Activated CD4-positive, alpha-beta T cell treated with anti-CD3 and anti-CD28 coated beads, Interleukin-2, Interleukin-4, amounts not matched to agents 100 ng/mL and 50 ng/mL, durations not matched to agents 16 hours and 8 hours (primary cell): Measurements from ENCODE around the gene ATP5F1E.
"Not testable (repeated sequence)": the region's sequence is repeated elsewhere in the genome, so short reads cannot be mapped to it uniquely, and the experiment has no call there.

ENCODE experiments used
- DNase-seq: peaks from one replicate; pipeline ENCODE4 v3.0.0-alpha.2; 2020; ENCODE audit warnings: low spot score

The ATP5F1E gene

DNA sequence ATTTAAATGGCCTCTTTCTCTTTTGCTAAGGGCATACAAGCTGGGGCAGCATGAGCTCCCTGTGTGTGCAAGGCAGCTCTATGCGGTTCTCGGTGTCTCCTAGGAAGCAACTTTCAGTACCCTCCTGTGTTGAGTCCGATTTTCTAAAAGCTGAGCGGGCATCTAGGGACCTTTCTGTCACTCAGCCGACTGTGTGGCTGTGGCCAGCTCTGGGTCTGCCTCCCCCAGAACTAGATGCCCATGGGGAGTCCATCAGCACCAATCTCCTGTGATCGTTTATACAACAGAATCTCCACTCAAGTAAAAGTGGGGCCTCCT, 43.6 kb downstream of the ATP5F1E start:
- DNase-seq = no peak

- DNase-seq = no peak
These were observed 44.2 kb downstream of the ATP5F1E start for GRCh38 chr20:58987790-58988564.

- peak; percentile 37 for DNase-seq
These were observed 45.1 kb downstream of the ATP5F1E start for GRCh38 chr20:58986968-58987517.

DNA sequence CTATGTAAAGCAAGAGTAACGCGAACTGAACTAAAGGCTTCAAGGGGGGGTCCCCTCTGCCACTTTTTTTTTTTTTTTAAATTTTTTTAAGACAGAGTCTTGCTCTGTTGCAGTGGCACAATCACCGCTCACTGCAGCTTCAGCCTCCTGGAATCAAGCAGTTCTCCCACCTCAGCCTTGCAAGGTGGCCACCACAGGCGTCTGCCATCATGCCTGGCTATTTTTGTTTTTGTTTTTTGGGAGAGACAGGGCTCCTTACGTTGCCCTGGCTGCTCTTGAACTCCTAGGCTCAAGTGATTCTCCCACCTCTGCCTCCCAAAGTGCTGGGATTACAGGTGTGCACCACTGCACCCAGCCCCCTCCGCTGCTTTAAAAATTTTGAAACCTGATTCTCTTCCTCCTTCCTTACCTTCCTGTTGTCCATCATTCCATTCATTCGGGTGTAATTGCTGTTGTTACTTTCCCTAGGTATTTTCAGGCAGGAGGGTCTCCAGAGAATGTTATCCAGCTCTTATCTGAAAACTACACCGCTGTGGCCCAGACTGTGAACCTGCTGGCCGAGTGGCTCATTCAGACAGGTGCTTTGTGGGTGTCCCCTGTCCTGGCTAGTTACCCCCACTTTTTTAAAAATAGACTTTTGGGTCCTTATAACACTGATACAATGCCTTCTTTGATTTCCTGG, 45.7 kb downstream of the ATP5F1E start:
- no peak for DNase-seq

DNA sequence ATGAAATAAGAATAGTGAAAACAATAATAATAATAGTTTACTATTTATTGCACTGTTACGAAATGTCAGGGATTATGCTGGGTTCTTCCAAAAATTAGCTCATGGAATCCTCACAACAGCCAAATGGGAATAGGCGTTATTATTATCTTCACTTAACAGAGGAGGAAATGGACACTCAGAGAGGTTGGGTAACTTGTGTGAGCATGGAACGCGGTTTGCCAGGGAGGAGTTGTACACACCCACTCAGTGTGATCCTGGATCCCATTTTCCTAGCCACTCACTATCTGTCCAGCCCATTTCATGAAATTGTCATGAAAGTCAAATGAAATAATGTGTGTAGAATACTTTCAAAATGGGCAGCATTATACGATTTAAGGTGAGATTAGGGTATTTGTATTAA, 46.5 kb downstream of the ATP5F1E start:
- DNase-seq = no peak

GRCh38 chr20:58984691-58985090, 47.4 kb downstream of the ATP5F1E start:
- DNase-seq = no peak

- not testable (repeated sequence) for DNase-seq
These were observed 49.0 kb downstream of the ATP5F1E start for GRCh38 chr20:58983115-58983468.

DNA sequence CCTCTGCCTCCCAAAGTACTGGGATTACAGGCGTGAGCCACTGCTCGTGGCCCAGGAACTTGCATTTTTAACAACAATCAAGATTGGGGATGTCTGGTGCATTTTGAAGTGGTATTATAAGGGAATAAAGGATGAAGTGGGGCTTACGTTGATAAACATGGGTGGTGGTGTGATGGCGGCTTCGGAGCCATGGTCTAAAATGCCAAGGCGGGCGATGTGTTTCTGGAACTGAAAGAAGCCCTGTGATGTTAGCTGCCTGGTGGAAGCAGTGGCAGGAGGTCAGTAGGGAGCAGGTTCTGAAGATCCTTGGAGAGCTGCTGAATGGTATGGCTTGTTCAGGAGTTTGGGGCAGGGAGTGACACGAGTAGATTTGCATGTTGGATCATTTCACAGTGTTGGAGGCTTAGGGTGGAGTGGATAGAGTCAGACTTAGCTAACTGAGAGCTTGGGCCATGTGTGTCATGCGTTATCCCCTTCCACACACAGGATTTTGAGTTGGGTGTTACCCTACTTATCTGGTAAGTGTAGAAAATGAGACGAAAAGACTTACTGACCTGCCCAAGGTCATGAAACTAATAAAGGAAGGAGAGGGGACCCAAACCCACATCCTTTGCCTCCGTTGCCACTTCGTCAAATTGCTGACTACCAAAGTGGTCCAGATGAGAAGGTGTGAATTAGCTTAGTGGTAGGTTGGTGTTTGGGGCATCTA, 49.6 kb downstream of the ATP5F1E start:
- peak; percentile 49 for DNase-seq

DNA sequence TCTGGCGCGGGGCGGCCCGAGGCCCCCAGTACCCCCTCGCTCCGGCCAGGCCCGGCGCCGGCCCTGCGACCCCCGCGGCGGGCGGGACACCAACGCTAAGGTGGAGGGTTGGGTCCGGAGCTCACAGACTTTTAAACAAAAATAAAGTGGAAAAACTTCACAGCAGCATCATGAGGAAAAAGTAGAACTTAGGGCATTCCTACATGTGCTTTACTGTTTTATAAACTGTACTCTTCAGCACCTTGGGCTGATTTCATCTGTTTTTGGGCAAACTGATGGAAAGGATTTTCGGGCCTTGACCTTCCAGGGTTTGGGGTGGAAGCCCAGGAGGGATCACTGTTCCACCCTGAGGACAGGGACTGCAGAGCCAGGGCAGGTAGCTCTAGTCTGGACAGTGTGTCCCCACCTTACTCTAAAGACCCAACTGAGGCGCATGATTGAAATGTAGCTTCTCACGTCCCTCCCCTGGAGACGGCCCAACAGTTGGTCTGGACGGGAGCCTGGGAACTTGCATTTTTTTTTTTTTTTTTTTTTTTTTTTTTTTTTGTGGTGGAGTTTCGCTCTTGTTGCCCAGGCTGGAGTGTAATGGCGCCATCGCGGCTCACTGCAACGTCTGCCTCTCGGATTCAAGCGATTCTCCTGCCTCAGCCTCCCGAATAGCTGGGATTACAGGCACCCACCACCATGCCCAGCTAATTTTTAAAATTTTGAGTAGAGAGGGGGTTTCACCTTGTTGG, 50.3 kb downstream of the ATP5F1E start:
- DNase-seq = no peak

DNA sequence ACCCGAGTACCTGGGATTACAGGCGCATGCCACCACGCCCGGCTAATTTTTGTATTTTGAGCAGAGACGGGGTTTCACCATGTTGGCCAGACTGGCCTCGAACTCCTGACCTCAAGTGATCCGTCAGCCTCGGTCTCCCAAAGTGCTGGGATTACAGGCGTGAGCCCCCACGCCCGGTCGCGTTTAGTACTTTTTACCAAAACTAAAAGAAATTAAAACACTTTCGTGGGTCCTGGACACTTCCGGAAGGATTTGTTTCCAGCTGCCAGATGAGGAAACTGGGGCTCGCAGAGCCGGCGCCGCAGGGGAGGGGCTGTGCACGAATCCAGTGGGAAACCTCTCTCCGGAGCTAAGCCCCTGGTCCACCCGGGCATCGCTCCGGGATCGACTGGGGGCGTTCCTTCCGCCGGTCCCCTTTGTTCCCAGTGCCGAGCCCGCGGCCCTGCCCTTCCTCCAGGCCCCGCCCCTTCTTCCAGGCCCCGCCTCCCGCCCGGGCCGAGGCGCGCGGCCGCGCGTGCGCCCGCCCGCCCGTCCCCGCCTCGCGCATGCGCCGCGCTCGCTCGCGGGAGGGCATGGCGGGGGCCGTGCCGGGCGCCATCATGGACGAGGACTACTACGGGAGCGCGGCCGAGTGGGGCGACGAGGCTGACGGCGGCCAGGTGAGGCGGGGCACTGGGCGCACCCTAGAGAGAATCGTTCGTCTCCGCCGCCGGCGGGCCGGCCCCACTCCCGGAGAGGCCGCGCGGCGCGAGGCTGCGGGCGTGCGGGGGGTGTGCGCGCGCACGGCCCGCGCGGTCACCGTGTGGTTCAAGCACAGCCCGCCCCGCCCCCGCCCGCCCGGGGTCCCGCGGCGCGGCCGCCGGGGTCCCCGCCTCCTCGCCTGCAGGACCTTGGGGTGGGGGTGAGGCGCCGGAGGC, 51.2 kb downstream of the ATP5F1E start, which contains the start of gene NELFCD:
TSS of gene NELFCD (plus strand) at position 546 of the 917 bp plus-strand sequence. CDS start at position 600, 54 bp downstream.
- peak; percentile 91 for DNase-seq

DNA sequence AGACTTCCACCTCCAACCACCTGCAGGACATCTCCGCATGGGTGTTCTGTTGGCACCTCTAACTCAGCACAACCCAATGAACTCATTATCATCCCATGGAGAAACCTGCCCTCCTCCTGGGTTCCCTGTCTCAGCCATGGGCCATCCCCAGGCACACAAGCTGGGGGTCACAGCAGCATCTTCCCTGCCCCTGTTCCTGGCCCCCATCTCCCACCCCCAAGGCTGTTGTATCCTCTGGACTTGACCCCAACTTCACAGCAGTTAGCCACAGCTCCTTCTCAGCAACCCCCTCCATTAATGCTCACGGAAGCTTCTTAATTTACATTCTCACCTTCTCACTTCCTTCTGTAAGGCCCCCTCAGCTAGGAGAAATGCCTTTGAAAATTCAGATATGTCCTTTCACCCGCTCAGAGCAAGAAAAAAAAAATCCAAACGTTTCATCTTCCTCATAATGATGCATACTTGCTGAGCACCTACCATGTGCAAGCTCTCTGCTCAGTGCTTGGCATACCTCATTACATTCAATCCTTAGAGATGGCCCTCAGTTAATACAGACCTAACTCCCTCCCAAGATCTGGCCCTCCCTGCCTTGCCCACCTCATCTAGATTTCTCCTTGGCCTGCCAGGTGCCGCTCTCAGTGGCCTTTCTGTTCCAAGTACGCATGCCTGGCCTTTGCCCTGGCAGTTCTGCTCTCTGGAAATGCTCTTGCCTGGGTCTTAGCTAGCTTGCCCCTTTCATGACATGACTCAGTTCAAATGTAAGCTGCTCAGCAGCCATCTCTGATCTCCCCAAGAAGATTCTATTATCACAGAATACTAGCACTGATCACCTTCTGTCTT, 53.6 kb downstream of the ATP5F1E start:
- no peak for DNase-seq

GRCh38 chr20:58976061-58976730, 55.9 kb downstream of the ATP5F1E start:
- no peak for DNase-seq
